HepG2 (cell line): ENCODE results near the gene DLST. TPM values are rescaled to one million over a fixed set of nuclear protein-coding genes. Genes with fewer than 3 reads are reported as not detected.
A peak's percentile ranks its signal among the peaks of the same experiment; 100 is the strongest.

Experiments used
- ATAC-seq: fragments of 200-7000 bp; cut with Tn5 transposase; 3 replicates; pipeline ENCODE4 v1.9.1; 2020; ENCODE audit warnings: mild to moderate bottlenecking, moderate library complexity
- BruUV-seq: library from RNA; stranded (reverse); fragments of 400-500 nt; replicated peaks from 2 replicates; lab custom pipeline; 2021; lab: Mats Ljungman, UMichigan
- CTCF ChIA-PET: fragments of 300-600 bp; formaldehyde crosslinking; extraction: SDS; loops from one replicate; lab custom pipeline; 2021; ENCODE audit warnings: low total read pairs, inconsistent platforms, low intra/inter-chr PET ratio; lab: Yijun Ruan, JAX
- POLR2A ChIA-PET: fragments of 350-600 bp; sonication (Branson Sonifier 250); formaldehyde crosslinking; loops from one replicate; lab custom pipeline; 2020; ENCODE audit warnings: antibody characterized with exemption, inconsistent platforms; lab: Yijun Ruan, JAX
- DNase-seq: peaks from one replicate; pipeline ENCODE4 v3.0.0-alpha.2; 2015; ENCODE audit warnings: low spot score
- FAIRE-seq: peaks from 3 replicates; lab custom pipeline; 2011; peaks lifted over from hg19 to GRCh38; lab: Jason Lieb, UNC
- H2AFZ ChIP-seq: one replicate; pipeline ENCODE4 v1.6.1; 2011; ENCODE audit warnings: low read length, inconsistent platforms
- H3K27ac ChIP-seq: fragments of 300-600 bp; 3 replicates; pipeline ENCODE4 v1.8.0; 2011; ENCODE audit warnings: mixed run types, mild to moderate bottlenecking, mixed read lengths, low read length, inconsistent platforms; ENCODE audit not compliant: insufficient read depth; ENCODE audit errors: extremely low read length
- H3K27me3 ChIP-seq, 2 experiments: fragments of 200-600 bp in 1 of 2; 2 replicates in 1 of 2; 3 replicates in 1 of 2; pipeline versions ENCODE4 v1.6.0 to v1.8.0; 2011; ENCODE audit warnings: low read length in 2 of 2, mild to moderate bottlenecking in 2 of 2, moderate library complexity in 2 of 2, inconsistent platforms in 1 of 2; ENCODE audit not compliant: insufficient read depth in 2 of 2, control insufficient read depth in 1 of 2
- H3K36me3 ChIP-seq, 2 experiments: fragments of 200-600 bp in 1 of 2; replicated peaks in 1 of 2; 2 replicates in 1 of 2; 3 replicates in 1 of 2; pipeline versions ENCODE4 v1.5.1 to v1.8.0; 2011; ENCODE audit warnings: low read length in 2 of 2, inconsistent platforms in 1 of 2; ENCODE audit not compliant: insufficient read depth in 2 of 2, control insufficient read depth in 1 of 2
- H3K4me1 ChIP-seq: 2 replicates; pipeline ENCODE4 v1.5.1; 2012; ENCODE audit warnings: low read length, inconsistent platforms; ENCODE audit not compliant: insufficient read depth
- H3K4me2 ChIP-seq: 2 replicates; pipeline ENCODE4 v1.6.0; 2011; ENCODE audit warnings: low read depth, low read length, inconsistent platforms
- H3K4me3 ChIP-seq, 3 experiments: fragments of 200-600 bp in 1 of 3; sonication (generic), shearing (Covaris generic) in 1 of 3; replicated peaks in 1 of 3; 2 replicates each; pipeline ENCODE4 v1.5.1; 2011 to 2016; ENCODE audit warnings: low read length in 3 of 3, inconsistent platforms in 2 of 3, low read depth in 2 of 3, mild to moderate bottlenecking in 2 of 3, control low read depth in 1 of 3, mixed read lengths in 1 of 3; ENCODE audit not compliant: insufficient read depth in 1 of 3
- H3K79me2 ChIP-seq: one replicate; pipeline ENCODE4 v1.6.1; 2011; ENCODE audit warnings: low read length, inconsistent platforms; ENCODE audit not compliant: insufficient read depth
- H3K9ac ChIP-seq: 2 replicates; pipeline ENCODE4 v1.6.0; 2011; ENCODE audit warnings: mild to moderate bottlenecking, low read depth, low read length, inconsistent platforms; ENCODE audit not compliant: insufficient read depth
- H3K9me3 ChIP-seq: 2 replicates; pipeline ENCODE4 v1.5.1; 2012; ENCODE audit warnings: mild to moderate bottlenecking, low read length
- H4K20me1 ChIP-seq: 2 replicates; pipeline ENCODE4 v1.6.0; 2011; ENCODE audit warnings: inconsistent platforms, mild to moderate bottlenecking, low read length, moderate library complexity; ENCODE audit not compliant: insufficient read depth
- ASH2L ChIP-seq: fragments of 300-600, 200-600 bp; sonication (generic); IDR thresholded peaks from 2 replicates; pipeline ENCODE4 v1.7.0; 2017; ENCODE audit warnings: low read depth, mild to moderate bottlenecking, moderate library complexity, mixed read lengths, low read length; ENCODE audit not compliant: insufficient read length
- ATF7 ChIP-seq, 2 experiments: fragments of 450-650 bp in 1 of 2; sonication (generic) in 1 of 2; formaldehyde crosslinking in 1 of 2; IDR thresholded peaks; 2 replicates each; pipeline versions ENCODE4 v1.4.0 to v1.6.1; 2016 to 2020; ENCODE audit warnings: antibody characterized with exemption in 1 of 2, mild to moderate bottlenecking in 1 of 2, missing genetic modification reagents in 1 of 2
- CREB1 ChIP-seq, 2 experiments: fragments of 450-650 bp in 1 of 2; IDR thresholded peaks; 2 replicates each; pipeline ENCODE4 v1.6.1; 2016 to 2017; ENCODE audit warnings: control low read depth in 1 of 2, mild to moderate bottlenecking in 1 of 2, missing compliant biosample characterization in 1 of 2, missing genetic modification characterization in 1 of 2
- FOXK1 ChIP-seq: sonication (generic); formaldehyde crosslinking; IDR thresholded peaks from 2 replicates; pipeline ENCODE4 v1.4.0; 2020; ENCODE audit warnings: low read depth, missing genetic modification reagents, borderline replicate concordance
- IRF2 ChIP-seq: IDR thresholded peaks from 2 replicates; pipeline ENCODE4 v1.6.1; 2018; ENCODE audit warnings: missing genetic modification reagents, missing compliant biosample characterization
- ZNF432 ChIP-seq: sonication (generic); formaldehyde crosslinking; IDR thresholded peaks from 2 replicates; pipeline ENCODE4 v1.5.0; 2020; ENCODE audit warnings: missing genetic modification reagents, mild to moderate bottlenecking, borderline replicate concordance
- WGBS: methylation state at CpG from one replicate; pipeline ENCODE4 v1.1.6; 2017; ENCODE audit warnings: low lambda C conversion rate; 5-methylcytosine and 5-hydroxymethylcytosine counted together
- in situ Hi-C: cut with HindIII; loops from 2 replicates; pipeline ENCODE4 v1.10.0; 2017; ENCODE audit warnings: low pct_unique_long_range_greater_than_20kb; ENCODE audit not compliant: extremely low pct_ligation_motif_present
- intact Hi-C: fragments of 100-400 bp; cut with micrococcal nuclease; formaldehyde crosslinking; loops from one replicate; pipeline ENCODE4 v1.10.0; 2022; ENCODE audit not compliant: unreplicated experiment
- polyA plus RNA-seq, 8 experiments: library from polyadenylated mRNA; depleted of rRNA in 3 of 8; stranded (reverse) in 7 of 8; unstranded in 1 of 8; fragments of >200 nt; fragmentation: Illumina TruSeq in 4 of 8; extraction: Trizol in 4 of 8; gene quantifications; 2 replicates each; pipeline versions ENCODE4 v1.2.1 to v1.2.3, GENCODE V29; 2011 to 2016; ENCODE audit warnings: low read depth in 4 of 8, missing spikeins in 1 of 8, mixed read lengths in 1 of 8; ENCODE audit not compliant: insufficient read depth in 1 of 8
- total RNA-seq, 5 experiments: library from RNA; depleted of rRNA; stranded (reverse); fragments of >200 nt; fragmentation: Illumina TruSeq; extraction: Trizol; gene quantifications; 2 replicates each; pipeline ENCODE4 v1.2.3, GENCODE V29; 2016; ENCODE audit warnings: low read depth in 1 of 5
- TF ChIP-seq, protein P1 (sequence below): IDR thresholded peaks from 2 replicates; pipeline ENCODE4 v1.6.1; 2016; ENCODE audit warnings: mild to moderate bottlenecking
- TF ChIP-seq, protein P2 (sequence below): sonication (generic); formaldehyde crosslinking; IDR thresholded peaks from 2 replicates; pipeline ENCODE4 v1.9.0; 2021; ENCODE audit warnings: missing genetic modification reagents, borderline replicate concordance
- TF ChIP-seq, protein P3 (sequence below): sonication (generic); formaldehyde crosslinking; IDR thresholded peaks from 2 replicates; pipeline ENCODE4 v1.4.0; 2020; ENCODE audit warnings: mild to moderate bottlenecking, missing genetic modification reagents

DLST gene
- total and polyA plus RNA-seq, 2 of the 13 experiments (the other 11 are each of a cell fraction or from before 2014, with no cell fraction given) = 56.5 to 94.3 TPM

DNA sequence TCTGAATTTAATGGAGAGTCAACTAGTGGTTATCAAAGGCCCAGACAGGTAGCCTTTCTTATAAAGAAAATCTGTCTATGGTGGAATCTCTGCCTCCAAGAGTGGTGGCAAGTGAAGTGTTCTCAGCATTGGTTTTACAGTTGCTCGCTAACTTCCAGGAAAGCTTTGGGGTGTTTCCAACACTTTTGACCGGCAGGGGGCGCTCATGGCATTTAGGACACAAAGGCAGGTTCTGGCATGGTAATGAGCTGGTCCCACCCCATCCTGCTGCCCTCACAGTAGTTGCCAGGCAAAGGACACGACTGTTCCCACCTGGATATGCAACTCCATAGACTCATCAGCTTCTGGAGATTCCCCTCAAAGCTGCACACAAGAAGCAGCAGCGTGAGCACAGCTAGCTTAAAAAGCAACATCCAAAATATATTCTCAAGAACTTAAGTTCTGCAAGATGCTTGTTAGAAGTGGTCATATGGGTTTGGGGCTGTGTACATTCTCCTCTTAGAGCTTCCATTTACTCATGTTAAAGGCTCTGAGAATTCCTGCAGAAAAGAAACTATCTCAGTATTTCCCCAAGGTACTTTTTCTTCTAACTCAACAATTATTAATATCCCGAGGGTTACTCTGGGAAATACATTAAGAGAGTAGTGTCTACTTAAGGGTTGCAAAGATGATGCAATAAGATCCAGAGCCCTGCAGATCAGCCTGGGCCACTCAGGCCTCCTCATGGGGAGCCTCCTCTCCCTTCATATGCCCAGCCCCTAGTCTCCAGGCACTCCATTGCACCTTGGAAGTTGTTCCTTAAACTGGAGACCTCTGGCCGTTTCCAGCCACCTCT lies 20.6 kb upstream of the DLST start (continued):
- TF ChIP-seq, protein P1, sequence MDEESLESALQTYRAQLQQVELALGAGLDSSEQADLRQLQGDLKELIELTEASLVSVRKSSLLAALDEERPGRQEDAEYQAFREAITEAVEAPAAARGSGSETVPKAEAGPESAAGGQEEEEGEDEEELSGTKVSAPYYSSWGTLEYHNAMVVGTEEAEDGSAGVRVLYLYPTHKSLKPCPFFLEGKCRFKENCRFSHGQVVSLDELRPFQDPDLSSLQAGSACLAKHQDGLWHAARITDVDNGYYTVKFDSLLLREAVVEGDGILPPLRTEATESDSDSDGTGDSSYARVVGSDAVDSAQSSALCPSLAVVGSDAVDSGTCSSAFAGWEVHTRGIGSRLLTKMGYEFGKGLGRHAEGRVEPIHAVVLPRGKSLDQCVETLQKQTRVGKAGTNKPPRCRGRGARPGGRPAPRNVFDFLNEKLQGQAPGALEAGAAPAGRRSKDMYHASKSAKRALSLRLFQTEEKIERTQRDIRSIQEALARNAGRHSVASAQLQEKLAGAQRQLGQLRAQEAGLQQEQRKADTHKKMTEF (CRISPR knock-in tag) = 0 out of 2 replicates have a peak, but pooled peaks have one; percentile 28
- TF ChIP-seq IRF2 (0 out of 2 replicates have a peak, but pooled peaks have one; percentile 16), ASH2L (no peak)
- TF ChIP-seq, protein P2, sequence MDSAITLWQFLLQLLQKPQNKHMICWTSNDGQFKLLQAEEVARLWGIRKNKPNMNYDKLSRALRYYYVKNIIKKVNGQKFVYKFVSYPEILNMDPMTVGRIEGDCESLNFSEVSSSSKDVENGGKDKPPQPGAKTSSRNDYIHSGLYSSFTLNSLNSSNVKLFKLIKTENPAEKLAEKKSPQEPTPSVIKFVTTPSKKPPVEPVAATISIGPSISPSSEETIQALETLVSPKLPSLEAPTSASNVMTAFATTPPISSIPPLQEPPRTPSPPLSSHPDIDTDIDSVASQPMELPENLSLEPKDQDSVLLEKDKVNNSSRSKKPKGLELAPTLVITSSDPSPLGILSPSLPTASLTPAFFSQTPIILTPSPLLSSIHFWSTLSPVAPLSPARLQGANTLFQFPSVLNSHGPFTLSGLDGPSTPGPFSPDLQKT = no peak

DNA sequence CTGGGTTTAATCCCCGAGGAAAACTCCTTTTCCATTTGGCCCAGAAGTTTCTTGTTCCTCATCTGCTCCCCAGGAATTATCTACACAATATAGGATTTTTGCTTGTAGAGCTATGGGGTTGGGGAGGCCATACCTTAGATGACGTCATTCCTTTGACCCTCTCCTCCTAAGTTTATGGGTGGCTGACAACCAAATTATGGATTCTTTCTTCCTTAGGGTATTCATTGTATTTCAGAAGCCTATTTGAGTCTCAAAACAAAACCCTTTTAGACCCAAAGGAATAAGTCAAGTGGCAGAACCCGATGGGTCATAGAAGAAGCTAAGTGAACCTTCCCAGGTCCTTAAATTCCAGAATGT lies 20.0 kb upstream of the DLST start:
- DNase-seq = no peak
- CTCF ChIA-PET = interaction anchor here (2.5 kb wide), 1 partner anchor 44 kb away, joined by 47 read pairs; no protein-coding TSS in a partner anchor
- Histone ChIP-seq H3K4me1 (peaks cover 8% of the 10 kb centered on the region), H3K4me3 (no peak overlapping the region), H3K9ac (no peak overlapping the region), H3K9me3 (no peaks in the 10 kb centered on the region), H2AFZ (no peak overlapping the region), H3K27me3 (peaks cover 2 to 4% of the 10 kb centered on the region in 2 experiments; a peak in 1 of 5 replicates), H3K27ac (no peak overlapping the region), H3K79me2 (no peaks in the 10 kb centered on the region), H4K20me1 (no peaks in the 10 kb centered on the region), H3K4me2 (no peak overlapping the region), H3K36me3 (no peaks in the 10 kb centered on the region)
- TF ChIP-seq CREB1 (IDR thresholded peaks at IDR 0.05) = peak; percentile 90
- no peak for TF ChIP-seq CREB1 (CRISPR knock-in tag; IDR thresholded peaks at IDR 0.05)
- TF ChIP-seq, protein P3, sequence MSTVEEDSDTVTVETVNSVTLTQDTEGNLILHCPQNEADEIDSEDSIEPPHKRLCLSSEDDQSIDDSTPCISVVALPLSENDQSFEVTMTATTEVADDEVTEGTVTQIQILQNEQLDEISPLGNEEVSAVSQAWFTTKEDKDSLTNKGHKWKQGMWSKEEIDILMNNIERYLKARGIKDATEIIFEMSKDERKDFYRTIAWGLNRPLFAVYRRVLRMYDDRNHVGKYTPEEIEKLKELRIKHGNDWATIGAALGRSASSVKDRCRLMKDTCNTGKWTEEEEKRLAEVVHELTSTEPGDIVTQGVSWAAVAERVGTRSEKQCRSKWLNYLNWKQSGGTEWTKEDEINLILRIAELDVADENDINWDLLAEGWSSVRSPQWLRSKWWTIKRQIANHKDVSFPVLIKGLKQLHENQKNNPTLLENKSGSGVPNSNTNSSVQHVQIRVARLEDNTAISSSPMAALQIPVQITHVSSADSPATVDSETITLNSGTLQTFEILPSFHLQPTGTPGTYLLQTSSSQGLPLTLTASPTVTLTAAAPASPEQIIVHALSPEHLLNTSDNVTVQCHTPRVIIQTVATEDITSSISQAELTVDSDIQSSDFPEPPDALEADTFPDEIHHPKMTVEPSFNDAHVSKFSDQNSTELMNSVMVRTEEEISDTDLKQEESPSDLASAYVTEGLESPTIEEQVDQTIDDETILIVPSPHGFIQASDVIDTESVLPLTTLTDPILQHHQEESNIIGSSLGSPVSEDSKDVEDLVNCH (CRISPR knock-in tag) = no peak
- TF ChIP-seq ZNF432 (CRISPR knock-in tag) = no peak
- TF ChIP-seq FOXK1 (CRISPR knock-in tag) = no peak
- peak; percentile 99 for TF ChIP-seq ATF7 (IDR thresholded peaks at IDR 0.05)
- TF ChIP-seq ATF7 (CRISPR knock-in tag; IDR thresholded peaks at IDR 0.05) = no peak
- intact Hi-C loops (loop anchor here (1.0 kb wide), 1 partner anchor 44 kb away; no protein-coding TSS in a partner anchor), in situ Hi-C loops (loop anchor here (5.0 kb wide), 1 partner anchor 46 kb away; no protein-coding TSS in a partner anchor)
- no TSS peak for BruUV-seq
- no peak for ATAC-seq
- POLR2A ChIA-PET = interaction anchor here (1.5 to 2.7 kb wide), 3 partner anchors 17 to 44 kb away, joined by 3 to 12 read pairs (median 7); no protein-coding TSS in a partner anchor
- no peak for FAIRE-seq
- 2% methylated on average over 3 of the region's 3 CpGs for WGBS
